HG02973 (cell line): ENCODE measurements around the gene MOB2.

ENCODE experiments used
- ATAC-seq: cut with Tn5 transposase; IDR thresholded peaks from one replicate; pipeline ENCODE4 v1.9.1; 2021; ENCODE audit warnings: moderate library complexity; ENCODE audit not compliant: unreplicated experiment

Gene MOB2

DNA sequence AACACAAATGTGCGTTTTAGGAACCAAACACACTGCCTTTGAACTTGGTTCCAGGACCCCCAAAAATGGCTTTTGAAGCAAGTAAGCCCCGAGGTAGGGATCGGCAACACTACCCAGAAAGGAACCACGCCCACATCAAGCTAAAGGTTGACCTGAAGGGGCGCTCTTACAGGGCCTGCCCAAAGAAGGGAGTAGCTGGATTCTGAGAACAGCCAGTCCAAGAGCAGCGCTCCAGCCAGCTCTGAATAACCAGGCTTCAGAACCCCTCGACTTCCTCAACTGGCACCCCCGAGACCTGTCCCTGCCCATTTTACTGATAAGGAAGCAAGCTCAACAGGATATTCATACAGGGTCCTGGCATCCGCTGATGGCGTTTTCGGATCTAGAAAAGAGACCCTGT lies 18.9 kb upstream of the MOB2 start:
- ATAC-seq: no peak

GRCh38 chr11:1504581-1505290 lies 18.2 kb upstream of the MOB2 start:
- ATAC-seq: no peak

GRCh38 chr11:1504138-1504537 lies 17.6 kb upstream of the MOB2 start:
- ATAC-seq: no peak

DNA sequence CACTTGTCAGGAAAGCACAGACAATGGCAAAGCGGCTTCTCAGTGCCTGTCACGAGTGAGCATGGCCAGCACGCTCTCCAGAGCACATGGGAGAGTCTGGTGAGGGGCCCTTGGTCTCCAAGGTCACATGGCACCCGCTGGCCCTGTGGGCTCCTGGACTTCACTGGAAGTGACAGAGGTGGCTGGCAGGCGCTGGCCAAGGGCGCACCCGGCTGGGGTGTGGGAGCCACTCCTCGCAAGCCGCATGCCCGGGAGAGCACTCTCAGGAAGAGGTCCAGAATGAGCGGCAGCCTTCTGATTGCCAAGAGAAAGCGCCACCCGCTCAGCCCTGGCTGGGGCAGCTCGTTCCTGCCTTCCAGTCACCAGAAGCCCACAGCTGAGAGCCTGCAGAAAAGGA lies 17.1 kb upstream of the MOB2 start:
- ATAC-seq: no peak

GRCh38 chr11:1502954-1503707 lies 16.6 kb upstream of the MOB2 start:
- ATAC-seq: no peak

DNA sequence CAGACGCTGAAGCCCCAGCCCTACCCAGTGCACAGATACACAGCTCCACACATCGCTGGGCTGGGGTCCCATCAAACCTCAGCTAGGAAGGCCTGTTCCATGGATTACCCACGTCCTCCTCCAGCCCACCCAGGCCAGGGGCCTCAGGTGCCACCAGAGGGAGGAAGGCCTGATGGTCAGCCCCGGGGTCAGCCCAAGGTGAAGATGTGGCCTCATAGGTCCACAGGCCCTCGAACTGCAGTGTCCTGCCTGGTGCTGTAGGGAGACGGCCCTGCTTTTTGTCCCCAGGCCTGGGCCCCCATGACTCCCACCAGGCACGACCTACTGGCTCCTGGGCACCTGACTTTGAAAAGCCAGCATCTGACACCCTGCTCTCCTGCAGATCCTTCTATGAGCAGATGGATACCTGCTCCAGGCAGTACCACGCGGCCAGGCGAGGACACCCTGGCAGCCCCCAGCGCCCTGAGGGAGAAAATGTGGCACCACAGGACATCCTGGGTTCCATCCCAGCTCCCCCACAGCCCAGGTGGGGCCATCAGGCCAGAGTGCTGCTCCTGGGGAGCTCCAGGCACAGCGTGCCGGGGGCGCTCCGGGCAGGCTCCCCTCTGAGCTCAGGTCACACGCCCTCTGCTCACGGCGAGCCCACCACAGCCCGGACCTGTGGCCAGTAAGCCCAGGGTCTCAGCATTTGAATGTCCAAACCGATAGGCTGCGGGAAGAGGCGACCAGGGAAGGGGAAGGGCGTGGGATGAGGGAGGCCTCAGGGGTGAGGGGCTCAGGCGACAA lies 15.8 kb upstream of the MOB2 start:
- ATAC-seq: no peak

DNA sequence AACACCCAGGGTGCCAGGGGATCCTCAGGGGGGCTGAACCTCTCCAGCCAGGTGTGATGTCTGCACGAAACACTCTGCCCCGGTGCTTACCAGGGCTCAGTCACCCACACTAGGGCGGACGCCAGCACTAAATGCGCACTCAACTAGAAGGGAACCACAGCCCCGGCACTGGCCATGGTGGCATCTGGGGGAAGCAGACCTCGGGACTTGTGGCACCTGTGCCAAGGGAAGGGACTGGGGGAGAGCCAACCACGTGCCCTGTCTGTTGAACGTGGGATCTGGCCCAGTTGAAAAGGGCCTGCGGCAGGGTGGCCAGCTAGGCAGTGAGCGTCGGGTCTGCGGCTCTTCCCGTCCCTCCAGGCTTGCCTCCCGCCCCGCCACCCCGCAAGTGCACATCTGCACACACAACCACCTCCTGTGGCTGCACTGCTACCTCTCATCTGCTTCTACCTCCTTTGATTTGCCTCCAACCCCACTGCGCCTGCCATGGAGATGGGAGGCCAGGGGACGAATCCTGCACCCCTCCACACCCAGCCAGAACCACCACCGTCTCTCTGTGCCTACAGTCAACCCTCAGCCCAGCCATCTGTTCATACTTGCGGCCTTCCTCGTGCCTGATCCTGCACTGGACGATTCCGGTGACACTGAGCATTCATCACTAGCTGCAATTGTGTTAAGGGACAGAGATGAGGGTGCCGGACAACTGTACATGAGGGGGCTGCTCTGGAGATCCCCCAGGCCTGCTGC lies 15.0 kb upstream of the MOB2 start:
- no peak for ATAC-seq

DNA sequence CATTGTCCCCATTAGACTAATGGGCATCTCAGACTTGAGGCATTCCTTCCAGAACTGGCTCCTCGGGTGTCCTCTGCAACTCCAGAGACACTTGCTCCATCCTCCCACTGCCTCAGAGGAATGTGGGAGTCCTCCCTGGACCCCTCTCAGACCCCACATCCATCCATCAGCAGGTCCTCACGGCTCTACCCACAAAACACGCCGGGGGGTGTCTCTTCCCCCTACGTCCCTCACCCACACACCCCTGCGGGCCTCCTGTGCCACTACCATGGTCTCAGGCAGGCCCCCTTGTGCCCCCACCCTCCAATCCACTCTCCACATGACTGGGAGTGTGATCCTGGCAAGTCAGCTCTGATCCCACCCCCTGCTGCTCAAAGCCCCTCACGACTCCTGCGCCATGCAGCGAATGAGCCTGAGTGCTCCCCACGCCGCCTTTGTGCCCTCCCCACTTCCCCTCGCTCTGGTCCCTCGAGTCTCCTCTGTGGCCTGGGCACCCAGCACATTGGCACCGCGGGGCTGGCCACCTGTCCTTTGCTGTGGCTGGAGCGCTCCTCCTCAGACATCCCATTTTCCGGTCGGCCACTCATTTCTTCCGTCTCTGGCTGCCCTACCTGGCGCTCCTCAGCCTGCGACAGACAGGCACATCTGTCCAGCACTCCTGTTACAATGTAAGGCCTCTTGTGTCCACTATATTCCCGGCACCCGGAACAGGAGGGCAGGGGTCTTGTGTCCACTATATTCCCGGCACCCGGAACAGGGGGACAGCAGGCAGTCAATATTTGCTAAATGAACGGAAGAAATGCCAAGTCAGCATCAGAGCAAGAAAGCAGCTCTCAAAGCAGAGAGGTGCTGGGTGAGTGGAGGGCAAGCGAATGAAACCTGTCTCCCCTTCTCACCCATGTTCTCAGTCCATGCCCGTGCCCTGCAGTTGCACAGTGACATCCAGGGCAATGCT lies 14.2 kb upstream of the MOB2 start:
- ATAC-seq: no peak

GRCh38 chr11:1499899-1500298 lies 13.3 kb upstream of the MOB2 start:
- ATAC-seq: no peak

- no peak for ATAC-seq
Measured at GRCh38 chr11:1499261-1499890, 12.8 kb upstream of the MOB2 start.

DNA sequence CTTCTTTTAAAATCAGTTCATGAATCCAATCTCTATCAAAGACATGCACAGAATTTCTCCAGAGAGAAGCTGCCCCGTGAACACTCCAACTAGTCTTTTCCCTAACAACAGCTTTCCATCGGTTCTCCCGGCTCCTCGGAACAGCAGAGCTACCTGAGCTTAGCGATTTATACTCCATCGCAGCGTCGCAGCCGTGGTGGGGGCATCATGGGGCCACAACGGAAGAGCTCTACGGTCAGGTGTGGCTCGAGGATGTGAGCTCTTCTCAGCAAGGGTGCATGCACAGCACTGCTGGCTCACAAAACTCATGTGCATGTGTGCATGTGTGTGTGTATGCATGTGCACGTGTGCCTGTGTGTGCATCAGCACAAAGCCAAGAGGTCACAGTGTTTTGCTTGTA lies 11.7 kb upstream of the MOB2 start:
- no peak for ATAC-seq

DNA sequence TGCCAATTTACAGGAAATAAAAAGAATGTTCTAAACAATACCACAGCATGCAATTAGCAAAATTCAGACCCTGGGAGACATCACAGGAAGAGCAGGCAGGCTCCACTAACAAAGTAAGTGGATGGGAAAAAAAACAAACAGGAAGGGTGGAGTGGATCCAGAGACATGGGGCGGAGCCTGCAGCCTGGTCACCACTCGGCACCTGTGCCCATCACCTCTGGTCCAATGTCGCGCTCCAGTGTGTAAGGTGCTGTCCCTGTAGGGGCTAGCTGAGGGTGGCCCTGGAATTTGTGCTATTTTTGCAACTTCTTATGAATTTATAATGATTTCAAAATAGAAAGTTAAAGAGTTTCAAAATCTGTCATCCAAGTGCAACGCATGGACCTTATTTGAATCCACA lies 11.0 kb upstream of the MOB2 start:
- ATAC-seq: no peak

GRCh38 chr11:1496761-1497095 lies 10.1 kb upstream of the MOB2 start:
- no peak for ATAC-seq

DNA sequence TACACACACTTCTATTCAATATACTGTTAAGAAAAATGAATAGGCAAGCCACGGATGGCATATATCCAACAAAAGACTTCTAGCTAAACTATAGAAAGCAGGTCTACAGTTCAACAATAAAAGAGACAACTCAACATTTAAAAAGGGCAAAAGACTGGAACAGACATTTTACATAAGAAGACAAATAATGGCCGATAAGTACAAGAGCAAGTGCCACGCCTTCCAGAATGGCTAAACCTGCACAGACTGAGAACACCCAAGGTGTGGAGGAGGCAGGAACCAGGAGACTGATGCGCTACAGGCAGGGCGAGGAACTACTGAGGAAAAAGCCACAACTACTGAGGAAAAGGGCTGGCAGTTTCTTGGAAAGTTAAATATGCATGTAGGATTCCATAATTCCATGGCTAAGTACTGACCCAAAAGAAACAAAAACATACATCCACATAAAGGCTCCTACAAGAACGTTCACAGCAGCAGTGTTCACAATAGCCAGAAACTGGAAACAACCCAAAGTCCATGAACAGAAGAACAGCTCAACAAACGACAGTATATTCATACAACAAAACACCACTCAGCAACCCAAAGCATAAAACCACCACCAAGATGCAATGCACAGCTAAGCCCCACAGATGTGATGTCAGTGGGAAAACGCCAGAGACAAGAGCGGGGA lies 9.6 kb upstream of the MOB2 start:
- ATAC-seq: no peak

GRCh38 chr11:1494650-1495049 lies 8.1 kb upstream of the MOB2 start:
- ATAC-seq: no peak

DNA sequence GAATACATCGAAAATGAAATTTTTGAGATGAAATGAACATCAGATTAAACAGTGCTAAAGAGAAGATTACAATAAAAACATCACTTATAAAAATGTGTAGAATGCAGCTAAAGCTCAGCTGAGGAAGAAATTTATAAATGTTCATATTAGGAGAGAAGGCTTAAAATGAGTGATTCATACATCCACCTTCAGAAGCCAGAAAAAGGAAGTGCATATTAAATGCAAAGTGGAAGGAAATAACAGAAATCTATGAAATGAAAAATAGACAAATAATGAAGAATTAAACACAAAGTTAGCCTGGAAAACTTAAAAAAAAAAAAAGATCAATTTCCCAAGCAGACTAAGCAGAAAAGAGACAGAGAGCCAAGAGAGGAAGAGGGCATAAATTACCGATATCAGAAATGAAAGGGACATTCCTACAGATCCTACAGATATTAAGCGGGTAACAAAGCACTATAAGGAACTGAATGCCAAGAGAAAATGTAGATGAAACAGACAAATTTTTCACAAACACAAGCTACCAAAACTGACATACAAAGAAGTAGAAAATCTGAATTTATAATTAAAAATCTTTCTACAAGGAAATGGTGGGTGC lies 7.2 kb upstream of the MOB2 start:
- no peak for ATAC-seq

DNA sequence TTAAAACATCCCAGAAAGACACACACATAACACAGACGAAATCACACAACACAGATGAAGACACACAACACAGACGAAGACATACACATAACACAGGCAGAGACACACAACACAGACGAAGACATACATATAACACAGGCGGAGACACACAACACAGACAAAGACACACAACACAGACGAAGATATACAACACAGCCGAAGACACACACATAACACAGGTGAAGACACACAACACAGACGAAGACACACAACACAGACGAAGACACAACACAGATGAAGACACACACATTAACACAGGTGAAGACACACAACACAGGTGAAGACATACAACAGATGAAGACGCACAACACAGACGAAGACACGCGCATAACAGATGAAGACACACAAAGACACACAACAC lies 4.8 kb upstream of the MOB2 start:
- no peak for ATAC-seq

DNA sequence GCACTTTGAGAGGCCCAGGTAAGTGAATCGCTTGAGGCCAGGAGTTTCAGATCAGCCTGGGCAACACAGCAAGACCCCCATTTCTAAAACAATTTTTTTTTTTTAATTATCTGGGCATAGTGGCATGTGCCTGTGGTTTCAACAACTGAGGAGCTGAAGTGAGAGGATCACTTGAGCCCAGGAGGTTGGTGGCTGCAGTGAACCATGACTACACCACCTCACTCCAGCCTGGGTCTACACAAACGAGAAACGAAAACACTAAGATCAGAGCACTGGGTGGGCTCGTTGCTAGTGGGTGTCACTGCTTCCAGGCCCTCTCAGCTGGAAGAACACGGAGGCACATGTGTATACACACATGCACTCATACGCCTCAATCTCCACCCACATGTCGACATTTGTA lies 4.1 kb upstream of the MOB2 start:
- no peak for ATAC-seq
